Measurements from ENCODE around the gene RBM14.
"Not testable (repeated sequence)": the region's sequence is repeated elsewhere in the genome, so short reads cannot be mapped to it uniquely, and the experiment has no call there.

RBM14 gene

DNA sequence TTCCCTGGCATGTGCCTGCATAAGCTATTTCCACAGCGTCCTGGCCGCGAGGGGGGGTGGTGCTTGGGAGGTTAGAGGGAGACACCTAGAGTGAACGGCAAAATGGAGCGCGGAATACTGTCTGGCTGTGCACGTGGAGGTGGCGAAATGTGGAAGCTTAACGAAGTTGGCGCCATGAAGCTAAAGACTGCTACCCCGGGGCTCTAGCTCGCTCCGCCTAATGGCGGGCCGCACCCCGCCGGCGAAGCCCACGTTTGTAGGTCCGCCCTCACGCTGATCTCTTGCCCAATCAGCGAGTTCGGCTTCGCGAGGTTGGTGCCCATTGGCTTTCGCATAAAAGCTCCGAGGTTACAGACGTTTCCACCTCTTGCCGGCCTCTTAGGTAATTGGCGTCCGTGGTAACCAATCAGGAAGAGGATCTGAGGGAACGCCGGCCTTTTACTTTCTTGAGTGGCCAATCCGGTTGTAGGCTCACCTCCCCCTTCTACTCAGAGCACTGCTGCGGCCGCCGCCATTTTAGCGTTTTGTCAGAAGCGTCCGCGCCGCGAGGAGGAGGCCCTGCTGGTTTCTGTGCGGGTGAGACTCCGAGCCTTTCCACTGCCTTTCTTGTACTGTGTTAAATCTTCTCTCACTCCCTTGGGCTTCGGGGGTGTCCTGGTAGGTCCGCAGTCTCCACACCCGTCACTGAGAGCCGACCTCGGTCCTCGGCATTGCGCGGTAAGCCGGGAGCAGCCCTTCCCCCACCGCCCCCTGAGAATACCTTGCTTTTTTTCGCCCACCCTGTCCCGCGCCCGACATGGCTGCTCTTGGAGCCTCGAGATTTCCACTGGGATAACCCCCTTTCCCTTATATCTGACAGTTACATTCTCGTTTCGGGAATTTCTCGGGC is 22.0 kb downstream of the RBM14 start, which contains the start of gene RBM4:
Gene RBM4, plus strand, starts transcription at position 527 of the 889 bp plus-strand sequence. CDS start 1,009 bp downstream, outside the sequence.
- DNase-seq: peak; percentile 99

DNA sequence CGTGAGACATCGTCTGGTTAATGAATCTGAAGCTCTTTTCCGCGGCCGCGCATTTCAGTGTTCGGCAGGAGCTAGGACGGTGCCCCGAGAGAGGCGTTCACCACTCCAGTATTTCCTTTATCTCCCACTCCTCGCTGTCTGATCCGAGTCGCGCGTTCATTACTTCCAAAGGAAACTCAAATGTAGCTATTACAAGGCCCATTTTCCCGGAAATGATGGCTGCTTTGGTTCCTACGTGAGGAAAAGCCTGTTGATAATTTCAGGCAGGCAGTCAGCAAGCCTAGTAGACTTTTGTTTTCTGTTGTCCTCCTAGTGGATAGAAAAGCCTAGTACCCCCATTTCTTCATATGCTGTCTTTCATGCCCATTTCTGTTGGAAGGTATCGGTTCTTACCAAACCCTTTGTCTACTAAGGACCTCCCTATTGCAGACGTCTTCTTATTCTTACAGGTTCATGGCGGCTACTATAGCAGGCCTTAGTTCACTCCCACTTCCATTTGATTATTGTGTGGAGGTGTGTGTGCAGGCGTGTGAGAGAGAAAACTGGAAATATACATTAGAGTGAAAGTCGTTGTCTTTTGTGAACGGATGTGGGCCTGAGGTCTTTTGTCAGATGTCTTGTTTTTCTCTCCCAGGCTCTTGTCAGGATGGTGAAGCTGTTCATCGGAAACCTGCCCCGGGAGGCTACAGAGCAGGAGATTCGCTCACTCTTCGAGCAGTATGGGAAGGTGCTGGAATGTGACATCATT is 22.8 kb downstream of the RBM14 start:
- DNase-seq: peak; percentile 13

DNA sequence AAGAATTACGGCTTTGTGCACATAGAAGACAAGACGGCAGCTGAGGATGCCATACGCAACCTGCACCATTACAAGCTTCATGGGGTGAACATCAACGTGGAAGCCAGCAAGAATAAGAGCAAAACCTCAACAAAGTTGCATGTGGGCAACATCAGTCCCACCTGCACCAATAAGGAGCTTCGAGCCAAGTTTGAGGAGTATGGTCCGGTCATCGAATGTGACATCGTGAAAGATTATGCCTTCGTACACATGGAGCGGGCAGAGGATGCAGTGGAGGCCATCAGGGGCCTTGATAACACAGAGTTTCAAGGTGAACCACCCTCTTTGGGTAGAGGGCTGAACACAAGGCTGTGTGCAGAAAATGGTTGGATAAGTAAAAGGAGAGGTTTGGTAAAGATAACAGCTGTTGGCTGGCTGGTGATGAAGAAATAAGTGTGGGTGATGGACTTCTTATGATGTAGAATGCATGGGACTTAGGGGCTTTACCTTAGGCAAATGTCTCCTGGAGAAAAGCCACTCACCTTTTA is 23.4 kb downstream of the RBM14 start:
- not testable (repeated sequence) for DNase-seq

DNA sequence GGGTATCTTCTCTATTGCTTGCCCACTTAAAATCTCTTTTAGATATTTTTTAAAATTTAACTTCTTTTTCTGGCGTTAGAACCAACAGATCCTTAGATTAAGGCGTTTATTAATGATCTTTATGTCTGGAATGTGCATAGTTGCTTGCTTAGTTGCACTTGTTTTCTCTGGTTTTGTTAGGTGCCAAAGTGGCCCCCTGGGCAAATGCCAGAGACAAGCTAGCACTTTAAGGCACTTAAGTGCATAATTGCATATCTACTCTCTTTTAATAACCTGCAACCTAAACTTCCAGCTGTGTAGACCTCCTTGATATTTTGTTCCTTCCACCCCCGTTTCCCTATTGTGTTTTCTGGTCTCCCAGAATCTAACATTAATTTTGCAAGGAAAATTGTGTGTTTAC is 25.4 kb downstream of the RBM14 start:
- peak; percentile 38 for DNase-seq

DNA sequence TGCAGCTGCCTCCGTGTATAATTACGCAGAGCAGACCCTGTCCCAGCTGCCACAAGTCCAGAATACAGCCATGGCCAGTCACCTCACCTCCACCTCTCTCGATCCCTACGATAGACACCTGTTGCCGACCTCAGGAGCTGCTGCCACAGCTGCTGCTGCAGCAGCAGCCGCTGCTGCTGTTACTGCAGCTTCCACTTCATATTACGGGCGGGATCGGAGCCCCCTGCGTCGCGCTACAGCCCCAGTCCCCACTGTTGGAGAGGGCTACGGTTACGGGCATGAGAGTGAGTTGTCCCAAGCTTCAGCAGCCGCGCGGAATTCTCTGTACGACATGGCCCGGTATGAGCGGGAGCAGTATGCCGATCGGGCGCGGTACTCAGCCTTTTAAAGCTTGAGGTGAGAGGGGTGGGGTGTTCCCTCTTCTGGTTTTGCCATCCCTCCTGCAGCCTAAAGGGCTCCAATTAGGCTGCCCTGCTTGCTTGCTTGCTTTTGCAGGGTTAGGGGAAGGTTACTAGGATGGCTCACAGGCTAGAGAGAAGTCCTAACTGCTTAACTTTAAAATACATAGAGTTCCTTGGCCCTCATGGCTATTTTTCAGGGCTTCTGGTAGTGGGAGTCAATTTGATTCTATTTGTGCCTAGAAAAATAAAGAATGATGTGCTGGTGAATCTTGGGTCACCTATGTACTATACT is 27.5 kb downstream of the RBM14 start:
- DNase-seq: no peak

DNA sequence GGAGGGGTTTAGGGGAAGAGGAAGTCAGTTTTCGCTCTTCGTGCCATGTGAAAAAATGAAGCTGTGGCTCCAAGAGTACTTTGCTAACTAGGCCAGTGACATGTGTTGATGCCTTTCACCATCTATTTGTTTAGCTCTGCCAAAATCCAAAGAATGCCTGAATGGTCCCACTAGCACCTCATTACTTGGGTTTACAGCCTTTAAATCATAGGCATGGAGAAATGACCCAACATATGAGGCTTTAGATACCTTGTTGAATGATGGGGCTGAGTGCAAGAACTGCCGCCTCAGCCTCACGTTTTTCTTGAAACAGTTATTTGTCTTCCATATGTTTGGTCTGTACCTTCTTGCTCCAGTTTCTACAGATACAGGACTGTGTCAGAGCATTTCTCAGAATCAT is 30.4 kb downstream of the RBM14 start:
- no peak for DNase-seq

DNA sequence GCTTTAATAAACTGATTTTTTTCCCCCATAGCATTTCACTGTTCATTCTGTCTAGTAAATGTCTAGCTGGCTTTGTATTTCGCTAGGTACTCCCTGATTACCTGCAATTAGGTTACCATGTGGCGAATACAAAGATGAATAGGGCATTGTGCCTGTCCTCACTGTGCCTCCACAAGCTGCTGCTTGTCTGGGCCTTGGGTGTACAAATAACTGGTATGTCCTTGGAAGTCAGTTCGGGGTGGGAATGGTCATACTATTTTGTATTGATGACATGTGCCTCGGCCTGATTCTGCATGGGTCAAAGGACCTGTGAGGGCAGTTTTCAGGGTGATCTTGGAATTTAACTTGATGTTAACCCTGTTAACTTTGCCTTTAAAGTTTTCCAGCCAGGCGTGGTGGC is 33.5 kb downstream of the RBM14 start:
- DNase-seq: no peak

DNA sequence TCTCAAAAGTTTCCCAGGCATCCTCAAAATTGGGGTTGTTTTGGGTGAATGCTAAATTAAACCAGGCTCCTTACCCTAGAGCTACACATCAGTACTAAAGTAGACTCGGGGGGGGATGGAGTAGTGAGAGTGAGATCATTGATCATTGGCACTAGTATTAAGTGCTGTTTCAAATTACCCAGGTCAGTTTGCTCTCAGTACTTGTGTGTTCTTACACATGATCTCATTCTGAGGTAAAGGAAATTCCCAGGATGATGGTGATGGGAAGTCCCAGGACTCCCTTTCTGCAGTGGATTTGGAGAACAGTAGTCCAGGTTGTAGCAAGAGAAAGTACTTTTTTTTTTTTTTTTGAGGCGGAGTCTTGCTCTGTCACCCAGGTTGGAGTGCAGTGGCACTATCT is 34.6 kb downstream of the RBM14 start:
- no peak for DNase-seq

DNA sequence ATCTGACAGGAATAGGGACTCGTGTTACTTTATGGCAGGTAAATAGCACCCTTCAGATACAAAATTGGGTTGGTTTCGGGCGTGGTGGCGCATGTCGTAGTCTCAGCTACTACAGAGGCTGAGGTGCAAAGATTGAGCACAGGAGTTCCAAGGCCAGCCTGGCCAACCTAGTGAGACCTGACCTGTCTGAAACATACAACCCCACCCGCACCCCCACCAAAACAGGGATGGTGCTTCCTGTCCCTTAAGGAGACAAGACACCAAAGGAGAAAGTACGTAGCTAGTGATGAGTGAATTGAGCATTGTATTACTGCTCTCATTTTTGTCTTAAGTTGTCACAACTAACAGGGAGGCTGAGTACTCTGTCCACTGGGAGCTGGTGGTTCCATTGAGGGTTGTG is 36.2 kb downstream of the RBM14 start:
- no peak for DNase-seq

DNA sequence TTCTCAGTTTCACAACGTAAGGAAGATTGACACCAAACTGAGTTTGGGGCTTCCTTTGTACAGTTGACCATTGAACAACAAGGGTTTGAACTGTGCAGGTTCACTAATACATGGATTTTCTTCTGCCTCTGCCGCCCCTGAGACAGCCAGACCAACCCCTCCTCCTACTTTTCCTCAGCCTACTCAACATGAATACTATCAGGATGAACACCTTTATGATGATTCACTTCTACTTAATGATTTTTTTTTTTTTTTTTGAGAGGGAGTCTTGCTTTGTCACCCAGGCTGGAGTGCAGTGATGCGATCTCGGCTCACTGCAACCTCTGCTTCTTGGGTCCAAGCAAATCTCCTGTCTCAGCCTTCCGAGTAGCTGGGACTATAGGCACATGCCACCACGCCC is 36.7 kb downstream of the RBM14 start:
- DNase-seq: no peak

DNA sequence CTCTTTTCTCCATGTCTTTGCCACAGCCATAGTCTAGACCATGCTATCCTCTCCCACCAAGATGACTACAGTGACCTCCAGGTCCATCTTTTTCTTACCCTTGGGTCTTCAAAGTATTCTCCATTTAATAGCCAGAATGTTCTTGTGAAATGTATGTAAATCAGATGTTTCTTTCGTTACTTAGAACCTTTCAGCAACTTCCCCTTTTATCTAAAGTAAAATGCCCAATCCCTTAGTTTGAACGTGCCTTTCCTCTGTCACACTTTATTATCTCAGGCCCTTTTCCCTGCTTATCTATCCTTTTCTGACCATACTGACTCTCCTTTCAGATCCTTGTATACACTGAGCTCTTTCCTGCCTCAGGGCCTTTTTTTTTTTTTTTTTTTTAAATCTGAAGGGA is 43.3 kb downstream of the RBM14 start:
- DNase-seq: no peak

DNA sequence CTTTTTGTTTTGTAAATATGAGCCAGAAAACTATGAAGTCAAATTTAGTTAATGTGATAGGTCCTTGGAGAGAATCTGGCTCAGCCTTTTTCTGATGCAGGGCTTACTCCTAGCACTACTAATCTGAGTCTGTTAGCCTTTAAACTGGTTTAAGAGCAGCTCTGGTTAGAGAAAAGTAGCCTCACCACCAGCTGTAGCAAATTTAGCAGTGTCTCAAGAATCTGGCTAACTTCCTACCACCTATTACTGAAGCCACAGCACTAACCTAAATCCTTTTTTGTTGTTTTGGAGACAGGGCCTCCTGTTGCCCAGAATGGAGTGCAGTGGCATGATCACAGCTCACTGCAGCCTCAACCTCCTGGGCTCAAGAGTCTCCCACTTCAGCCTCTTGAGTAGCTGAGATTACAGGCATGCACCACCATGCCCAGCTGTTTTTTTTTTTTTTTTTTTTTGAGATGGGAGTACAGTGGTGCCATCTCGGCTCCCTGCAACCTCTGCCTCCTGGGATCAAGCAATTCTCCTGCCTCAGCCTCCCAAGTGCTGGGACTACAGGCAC is 47.4 kb downstream of the RBM14 start:
- no peak for DNase-seq

DNA sequence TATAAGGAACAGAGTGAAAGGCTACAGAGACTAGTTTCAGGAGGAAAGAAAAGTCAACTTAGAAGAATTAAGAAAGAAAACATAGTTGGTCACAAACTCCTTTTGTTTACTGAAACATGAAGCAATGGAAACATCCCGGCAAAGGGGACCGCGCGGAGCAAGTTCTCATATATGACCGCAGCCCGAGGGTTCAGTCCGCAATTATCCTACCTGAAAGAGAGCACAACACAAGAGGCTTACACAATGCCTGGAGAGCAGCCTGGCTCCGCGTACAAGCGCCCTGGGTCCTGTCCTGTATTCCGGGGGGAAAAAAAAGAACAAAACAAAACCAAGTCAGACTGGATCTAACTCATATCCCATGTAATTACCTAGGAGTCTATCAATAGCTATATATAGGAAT is 48.9 kb downstream of the RBM14 start:
- no peak for DNase-seq

DNA sequence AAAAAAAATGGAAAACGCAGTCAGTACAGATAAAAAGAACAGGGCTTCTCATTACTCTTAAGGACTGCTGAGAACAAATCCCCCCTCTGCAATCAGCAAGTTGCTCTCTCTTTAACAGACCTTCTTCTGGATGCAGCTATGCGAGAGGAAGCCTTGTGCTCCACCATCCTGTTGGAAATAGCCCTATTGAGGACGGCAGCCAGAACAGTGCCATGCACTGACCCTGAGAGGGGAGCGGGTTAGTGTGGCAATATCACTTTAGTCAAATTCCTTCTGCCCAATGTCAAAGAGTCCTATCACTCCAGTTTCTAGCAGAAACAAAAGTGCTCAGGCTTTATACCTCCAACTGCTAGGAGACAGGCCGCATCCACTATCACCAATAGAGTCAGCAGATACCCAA is 54.4 kb downstream of the RBM14 start:
- DNase-seq: no peak

DNA sequence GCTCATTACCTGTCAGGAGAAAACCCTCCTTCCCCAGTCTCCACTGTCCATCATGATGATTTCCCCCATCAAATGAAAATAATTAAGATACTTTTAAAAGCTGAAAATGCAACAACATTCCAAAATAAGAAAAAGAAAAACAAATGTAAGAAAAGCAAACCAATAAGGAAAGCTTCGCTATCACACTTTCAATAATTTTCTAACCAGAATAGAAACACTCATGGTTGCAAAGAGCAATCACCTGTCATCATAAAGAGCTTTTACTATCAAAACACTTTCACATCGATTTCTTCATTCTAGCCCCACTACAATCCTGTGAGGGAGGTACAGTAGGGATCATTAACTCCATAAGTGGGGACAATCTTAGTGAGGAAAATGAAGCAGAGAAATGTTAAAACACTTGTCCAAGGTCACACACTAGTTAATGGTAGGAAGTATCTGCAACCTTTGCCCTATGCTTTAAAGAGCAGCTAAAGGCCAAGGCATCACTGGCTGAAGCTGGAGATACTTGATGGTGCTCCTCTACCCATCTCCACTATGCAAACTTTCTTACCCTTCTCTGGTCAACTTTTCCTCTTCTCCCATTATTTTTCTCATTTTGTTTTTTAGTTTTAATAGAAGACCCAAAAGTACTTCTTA is 58.7 kb downstream of the RBM14 start:
- no peak for DNase-seq

DNA sequence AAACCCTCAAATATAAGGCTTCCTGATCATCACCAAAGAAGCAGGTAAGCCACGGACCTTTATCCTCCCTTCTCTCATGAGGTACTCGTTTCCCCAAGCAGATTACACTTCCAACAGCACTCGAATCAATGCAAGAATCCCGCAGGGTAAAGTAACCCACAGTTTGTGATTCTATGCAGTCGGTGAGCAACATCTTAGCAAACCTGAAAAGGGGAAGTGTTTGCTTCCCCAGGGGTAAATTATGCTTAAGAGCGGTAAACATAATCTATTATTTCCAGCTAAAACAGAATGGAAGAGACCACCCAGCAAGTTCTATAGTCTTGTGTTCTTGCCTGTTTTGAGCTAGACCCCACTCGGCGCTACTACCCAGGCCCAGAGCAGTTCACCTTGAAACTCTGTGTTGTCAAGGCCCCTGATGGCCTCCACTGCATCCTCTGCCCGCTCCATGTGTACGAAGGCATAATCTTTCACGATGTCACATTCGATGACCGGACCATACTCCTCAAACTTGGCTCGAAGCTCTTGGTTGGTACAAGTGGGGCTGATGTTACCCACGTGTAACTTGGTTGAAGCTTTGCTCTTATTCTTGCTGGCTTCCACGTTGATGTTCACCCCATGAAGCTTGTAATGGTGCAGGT is 60.0 kb downstream of the RBM14 start:
- DNase-seq: no peak

All from NCI-H1436 (cell line).